Measurements from ENCODE around the gene IDH3A. TPM values are rescaled to one million over a fixed set of nuclear protein-coding genes. Genes with fewer than 3 reads are reported as not detected.

Gene IDH3A
- total RNA-seq, 3 donors from 2014 or later (not counting 1 experiment from before 2014, with no cell fraction given), result 43.5 to 55.1 (median 53.3) TPM

DNA sequence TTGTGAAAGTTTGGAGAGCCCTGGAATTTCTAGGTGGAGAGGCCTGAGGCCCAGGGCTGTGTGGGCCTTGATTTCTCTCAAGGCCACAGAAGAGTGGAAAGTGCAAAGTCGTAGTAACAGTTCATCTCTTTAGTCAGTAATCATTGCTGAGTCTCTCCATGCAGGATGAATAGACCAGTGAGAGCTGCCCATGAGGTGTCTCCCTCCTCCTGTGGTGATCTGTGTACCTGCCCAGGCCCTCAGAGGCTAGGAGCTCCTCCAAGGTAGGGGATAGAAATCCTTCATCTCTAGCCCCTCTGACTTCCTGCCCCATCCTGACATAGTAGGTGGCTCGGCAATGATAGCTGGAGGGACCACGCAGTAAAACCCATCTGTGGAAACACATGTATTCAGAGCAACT, 6.8 kb upstream of the IDH3A start:
- H3K27ac Mint-ChIP-seq, result no peak overlapping the region
- no peak overlapping the region for H3K27ac ChIP-seq (ENCODE audit: low read length)

DNA sequence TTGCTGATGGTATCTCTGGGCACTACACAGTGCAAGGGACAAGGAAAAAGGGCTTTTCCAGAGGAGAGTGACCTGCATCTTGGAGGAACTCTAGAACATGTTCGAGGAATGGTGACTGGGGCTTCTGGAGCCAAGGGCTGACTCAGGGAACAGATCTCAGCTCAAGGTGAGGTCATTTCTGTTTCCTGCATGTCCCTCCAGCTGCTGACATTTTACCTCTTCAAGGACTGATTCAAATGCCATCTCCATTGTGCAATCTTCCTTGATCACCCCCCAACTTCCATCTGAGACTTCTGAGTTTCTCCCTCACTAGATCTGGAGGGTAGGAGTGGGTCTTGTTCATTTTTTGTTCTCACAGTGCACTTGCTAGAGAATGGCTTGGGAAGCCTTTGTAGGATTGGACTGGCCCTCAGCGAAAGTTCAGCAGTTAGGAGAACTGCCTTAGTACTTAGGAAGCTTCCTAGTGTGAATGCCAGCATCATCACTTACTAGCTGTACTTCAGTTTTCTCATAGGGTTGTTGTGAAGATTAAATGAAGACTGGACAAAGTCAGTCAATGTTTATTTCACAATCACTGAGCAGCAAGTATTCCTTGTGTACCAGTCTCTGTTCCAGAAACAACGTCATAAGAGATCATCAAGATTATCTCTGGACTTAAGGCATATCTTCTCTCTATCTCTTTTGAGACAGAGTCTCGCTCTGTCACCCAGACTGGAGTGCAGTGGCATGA, 2.6 kb upstream of the IDH3A start:
- H3K27me3 ChIP-seq (ENCODE audit: control insufficient read depth, insufficient read depth, low read length), result no peaks in the 10 kb centered on the region
- no peaks in the 10 kb centered on the region for H3K36me3 ChIP-seq (ENCODE audit: control insufficient read depth, insufficient read depth, low read length)
- TF ChIP-seq, protein P1, sequence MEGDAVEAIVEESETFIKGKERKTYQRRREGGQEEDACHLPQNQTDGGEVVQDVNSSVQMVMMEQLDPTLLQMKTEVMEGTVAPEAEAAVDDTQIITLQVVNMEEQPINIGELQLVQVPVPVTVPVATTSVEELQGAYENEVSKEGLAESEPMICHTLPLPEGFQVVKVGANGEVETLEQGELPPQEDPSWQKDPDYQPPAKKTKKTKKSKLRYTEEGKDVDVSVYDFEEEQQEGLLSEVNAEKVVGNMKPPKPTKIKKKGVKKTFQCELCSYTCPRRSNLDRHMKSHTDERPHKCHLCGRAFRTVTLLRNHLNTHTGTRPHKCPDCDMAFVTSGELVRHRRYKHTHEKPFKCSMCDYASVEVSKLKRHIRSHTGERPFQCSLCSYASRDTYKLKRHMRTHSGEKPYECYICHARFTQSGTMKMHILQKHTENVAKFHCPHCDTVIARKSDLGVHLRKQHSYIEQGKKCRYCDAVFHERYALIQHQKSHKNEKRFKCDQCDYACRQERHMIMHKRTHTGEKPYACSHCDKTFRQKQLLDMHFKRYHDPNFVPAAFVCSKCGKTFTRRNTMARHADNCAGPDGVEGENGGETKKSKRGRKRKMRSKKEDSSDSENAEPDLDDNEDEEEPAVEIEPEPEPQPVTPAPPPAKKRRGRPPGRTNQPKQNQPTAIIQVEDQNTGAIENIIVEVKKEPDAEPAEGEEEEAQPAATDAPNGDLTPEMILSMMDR (IDR thresholded peaks at IDR 0.05), result no peak
- H3K4me1 Mint-ChIP-seq, result peaks cover 22 to 28% of the 10 kb centered on the region in 2 donors
- no peaks in the 10 kb centered on the region for H3K27me3 Mint-ChIP-seq (ENCODE audit: low read depth in 2 of 2)
- H3K9me3 Mint-ChIP-seq, result no peaks in the 10 kb centered on the region
- H3K36me3 Mint-ChIP-seq, result no peaks in the 10 kb centered on the region
- no peak overlapping the region for H3K4me3 ChIP-seq (ENCODE audit: low read length)
- ATAC-seq (no peak), DNase-seq (no peak)
- 97% methylated on average over 4 of the region's 4 CpGs for WGBS (ENCODE audit: insufficient coverage)
- H3K4me1 ChIP-seq (ENCODE audit: control insufficient read depth, insufficient read depth, low read length), result peaks cover 17% of the 10 kb centered on the region
- intact Hi-C loops (cut with micrococcal nuclease), result loop anchor here (5.0 kb wide), 1 partner anchor 151 kb away; the partner anchor contains the start of gene SKIC8
- no peaks in the 10 kb centered on the region for H3K9me3 ChIP-seq (ENCODE audit: control insufficient read depth, insufficient read depth, low read length)
- H3K4me3 Mint-ChIP-seq, result peak overlapping the region; percentile 55
- no peak overlapping the region for H3K27ac ChIP-seq (ENCODE audit: low read length)
- H3K27ac Mint-ChIP-seq, result peak overlapping the region in 1 of 2 donors; percentile 56

More for the DNA sequence above, 6.8 kb upstream of the IDH3A start:
- DNase-seq (no peak), ATAC-seq (no peak)
- Mint-ChIP-seq H3K4me1 (peaks cover 2 to 3% of the 10 kb centered on the region in 2 donors), H3K36me3 (no peaks in the 10 kb centered on the region), H3K4me3 (no peak overlapping the region), H3K27me3 (ENCODE audit: low read depth in 2 of 2) (no peaks in the 10 kb centered on the region), H3K9me3 (no peaks in the 10 kb centered on the region)
- intact Hi-C loops (cut with micrococcal nuclease), result no loop called here
- no peaks in the 10 kb centered on the region for H3K4me1 ChIP-seq (ENCODE audit: control insufficient read depth, insufficient read depth, low read length)
- no peak overlapping the region for H3K4me3 ChIP-seq (ENCODE audit: low read length)
- WGBS (ENCODE audit: insufficient coverage), result 92% methylated on average over 3 of the region's 3 CpGs
- no peaks in the 10 kb centered on the region for H3K27me3 ChIP-seq (ENCODE audit: control insufficient read depth, insufficient read depth, low read length)
- TF ChIP-seq, protein P1 (IDR thresholded peaks at IDR 0.05), result no peak
- no peaks in the 10 kb centered on the region for H3K36me3 ChIP-seq (ENCODE audit: control insufficient read depth, insufficient read depth, low read length)
- no peaks in the 10 kb centered on the region for H3K9me3 ChIP-seq (ENCODE audit: control insufficient read depth, insufficient read depth, low read length)

DNA sequence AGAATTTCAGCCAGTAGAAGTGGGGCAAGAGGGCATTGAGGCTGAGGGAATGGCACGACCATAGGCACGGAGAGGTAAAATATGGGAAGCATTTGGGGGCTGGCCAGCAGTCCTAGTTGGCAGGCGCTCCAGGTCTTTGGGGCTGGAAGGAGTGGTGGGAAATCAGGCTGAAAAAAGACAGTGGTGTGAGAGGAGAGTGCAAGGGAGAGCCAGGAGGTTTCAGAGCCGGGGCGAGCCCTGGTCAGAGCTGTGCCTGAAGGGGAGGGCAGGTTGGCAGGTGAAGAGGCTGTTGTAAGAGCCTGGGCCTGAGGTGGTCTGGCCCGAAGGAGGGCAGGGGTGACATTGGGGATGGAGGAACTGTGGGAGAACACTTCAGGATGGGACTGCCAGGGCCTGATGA, 1.6 kb upstream of the IDH3A start:
- H3K27me3 ChIP-seq (ENCODE audit: control insufficient read depth, insufficient read depth, low read length), result no peaks in the 10 kb centered on the region
- DNase-seq (no peak), ATAC-seq (no peak)
- H3K4me3 Mint-ChIP-seq, result peak overlapping the region; percentile 55
- TF ChIP-seq, protein P1 (IDR thresholded peaks at IDR 0.05), result no peak
- H3K27me3 Mint-ChIP-seq (ENCODE audit: low read depth in 2 of 2), result no peaks in the 10 kb centered on the region
- WGBS (ENCODE audit: insufficient coverage), result 98% methylated on average over 6 of the region's 6 CpGs
- no peaks in the 10 kb centered on the region for H3K9me3 Mint-ChIP-seq
- peaks cover 22 to 28% of the 10 kb centered on the region in 2 donors for H3K4me1 Mint-ChIP-seq
- H3K4me3 ChIP-seq (ENCODE audit: low read length), result no peak overlapping the region
- H3K4me1 ChIP-seq (ENCODE audit: control insufficient read depth, insufficient read depth, low read length), result peaks cover 17% of the 10 kb centered on the region
- peak overlapping the region; percentile 56 to 91 for H3K27ac Mint-ChIP-seq
- H3K27ac ChIP-seq (ENCODE audit: low read length), result no peak overlapping the region
- no peaks in the 10 kb centered on the region for H3K36me3 ChIP-seq (ENCODE audit: control insufficient read depth, insufficient read depth, low read length)
- no peaks in the 10 kb centered on the region for H3K9me3 ChIP-seq (ENCODE audit: control insufficient read depth, insufficient read depth, low read length)
- intact Hi-C loops (cut with micrococcal nuclease), result loop anchor here (5.0 kb wide), 1 partner anchor 150 kb away; the partner anchor contains the start of gene SKIC8
- no peaks in the 10 kb centered on the region for H3K36me3 Mint-ChIP-seq

Data from natural killer cell (primary cell).